K562 (cell line): ENCODE data around the gene ZSWIM1. TPM values are rescaled to one million over a fixed set of nuclear protein-coding genes. Genes with fewer than 3 reads are reported as not detected.
A peak's percentile ranks its signal among the peaks of the same experiment; 100 is the strongest.

Source experiments
- ATAC-seq: fragments of 200-7000 bp; cut with Tn5 transposase; 3 replicates; pipeline ENCODE4 v1.9.1; 2020; ENCODE audit warnings: moderate library complexity
- BruUV-seq: library from RNA; stranded (reverse); fragments of 400-500 nt; replicated peaks from 2 replicates; lab custom pipeline; 2021; lab: Mats Ljungman, UMichigan
- CTCF ChIA-PET: fragments of 300-600 bp; formaldehyde crosslinking; extraction: SDS; loops from one replicate; lab custom pipeline; 2021; ENCODE audit warnings: low intra/inter-chr PET ratio; lab: Yijun Ruan, JAX
- POLR2A ChIA-PET: fragments of 300-600, 350-650 bp; sonication (Branson Sonifier 250); formaldehyde crosslinking; extraction: SDS; loops from one replicate; lab custom pipeline; 2021; ENCODE audit warnings: antibody characterized with exemption, inconsistent platforms; lab: Yijun Ruan, JAX
- DNase-seq, 4 experiments: peaks; one replicate each; pipeline versions ENCODE4 v3.0.0 to v3.0.0-alpha.2; 2011 to 2018; ENCODE audit warnings: low spot score in 3 of 4, mixed read lengths in 3 of 4; ENCODE audit errors: extremely low read depth in 1 of 4
- FAIRE-seq: peaks from 2 replicates; lab custom pipeline; 2011; peaks lifted over from hg19 to GRCh38; lab: Jason Lieb, UNC
- H2AFZ ChIP-seq: 2 replicates; pipeline ENCODE4 v1.6.0; 2011; ENCODE audit warnings: low read depth, low read length, control low read depth, inconsistent platforms
- H3K27ac ChIP-seq: fragments of 200-600 bp; 3 replicates; pipeline ENCODE4 v1.8.0; 2011; ENCODE audit warnings: low read depth, mild to moderate bottlenecking, control low read depth, inconsistent platforms, low read length, moderate library complexity, mixed read lengths; ENCODE audit errors: extremely low read depth
- H3K27me3 ChIP-seq, 2 experiments: fragments of 300-600 bp in 1 of 2; 2 replicates in 1 of 2; 3 replicates in 1 of 2; pipeline versions ENCODE4 v1.6.0 to v1.8.0; 2011; ENCODE audit warnings: inconsistent platforms in 2 of 2, low read length in 2 of 2, mild to moderate bottlenecking in 1 of 2, mixed read lengths in 1 of 2, moderate library complexity in 1 of 2; ENCODE audit not compliant: control insufficient read depth in 2 of 2, insufficient read depth in 2 of 2
- H3K36me3 ChIP-seq: fragments of 300-600 bp; 3 replicates; pipeline ENCODE4 v1.8.0; 2011; ENCODE audit warnings: mild to moderate bottlenecking, low read length, inconsistent platforms; ENCODE audit not compliant: control insufficient read depth, insufficient read depth
- H3K4me1 ChIP-seq, 2 experiments: fragments of 200-600 bp in 1 of 2; replicated peaks in 1 of 2; 2 replicates in 1 of 2; 3 replicates in 1 of 2; pipeline versions ENCODE4 v1.5.1 to v1.8.0; 2011; ENCODE audit warnings: inconsistent platforms in 2 of 2, low read length in 2 of 2, mild to moderate bottlenecking in 1 of 2, mixed read lengths in 1 of 2, moderate library complexity in 1 of 2; ENCODE audit not compliant: control insufficient read depth in 2 of 2, insufficient read depth in 2 of 2
- H3K4me2 ChIP-seq: 2 replicates; pipeline ENCODE4 v1.6.1; 2011; ENCODE audit warnings: low read length, control low read depth, inconsistent platforms, mixed read lengths; ENCODE audit not compliant: insufficient read depth
- H3K4me3 ChIP-seq: fragments of 200-600 bp; sonication (generic), shearing (Covaris generic); 2 replicates; pipeline ENCODE4 v1.5.1; 2016; ENCODE audit warnings: control low read depth, inconsistent platforms
- H3K79me2 ChIP-seq: fragments of 200-600 bp; 3 replicates; pipeline ENCODE4 v1.8.0; 2011; ENCODE audit warnings: low read length, inconsistent platforms; ENCODE audit not compliant: control insufficient read depth, insufficient read depth
- H3K9ac ChIP-seq, 2 experiments: 2 replicates each; pipeline versions ENCODE4 v1.6.0 to v1.6.1; 2011; ENCODE audit warnings: low read depth in 2 of 2, low read length in 2 of 2, control low read depth in 1 of 2, inconsistent platforms in 1 of 2, mild to moderate bottlenecking in 1 of 2, mixed read lengths in 1 of 2; ENCODE audit not compliant: insufficient read depth in 1 of 2
- H3K9me1 ChIP-seq: one replicate; pipeline ENCODE4 v1.6.0; 2011; ENCODE audit warnings: inconsistent platforms, mild to moderate bottlenecking, low read length, moderate library complexity; ENCODE audit not compliant: control insufficient read depth, insufficient read depth
- H3K9me3 ChIP-seq: replicated peaks from 2 replicates; pipeline ENCODE4 v1.5.1; 2011; ENCODE audit warnings: low read depth, low read length, inconsistent platforms; ENCODE audit not compliant: control insufficient read depth, insufficient read depth
- H4K20me1 ChIP-seq: replicated peaks from 2 replicates; pipeline ENCODE4 v1.6.1; 2011; ENCODE audit warnings: low read length, inconsistent platforms, mixed read lengths; ENCODE audit not compliant: control insufficient read depth, insufficient read depth
- ESRRA ChIP-seq: fragments of 450-650 bp; IDR thresholded peaks from 2 replicates; pipeline ENCODE4 v1.6.1; 2014; ENCODE audit warnings: low read depth, mild to moderate bottlenecking, moderate library complexity, borderline replicate concordance
- SUPT5H ChIP-seq: fragments of 450-650 bp; IDR thresholded peaks from 2 replicates; pipeline ENCODE4 v1.6.1; 2016
- ZNF121 ChIP-seq: sonication (generic); formaldehyde crosslinking; conservative IDR thresholded peaks from 2 replicates; pipeline ENCODE4 v1.8.0; 2022; ENCODE audit warnings: missing genetic modification reagents
- ZNF316 ChIP-seq: fragments of 450-650 bp; IDR thresholded peaks from 2 replicates; pipeline ENCODE4 v1.6.1; 2016
- WGBS: fragments of 100-300 bp; shearing (Covaris generic); methylation state at CpG from one replicate; pipeline ENCODE4 v1.1.6; 2016; ENCODE audit warnings: low coverage, mixed read lengths; ENCODE audit not compliant: insufficient coverage; ENCODE audit errors: missing lambda C conversion rate; 5-methylcytosine and 5-hydroxymethylcytosine counted together
- in situ Hi-C: fragments of 300-500 bp; cut with MboI; formaldehyde crosslinking; loops from 4 replicates; pipeline ENCODE4 v1.15.0; 2018; ENCODE audit warnings: inconsistent platforms, mixed read lengths
- intact Hi-C: fragments of 100-400 bp; cut with micrococcal nuclease; formaldehyde crosslinking; loops from 2 replicates; pipeline ENCODE4 v1.14.2; 2022
- polyA plus RNA-seq, 8 experiments: library from polyadenylated mRNA; depleted of rRNA in 4 of 8; stranded (reverse) in 5 of 8; unstranded in 3 of 8; fragments of >200 nt; fragmentation: Nextera tagmentation in 2 of 8; fragmentation: Illumina TruSeq in 1 of 8; extraction: Ambion mirVana in 2 of 8; extraction: Trizol in 1 of 8; gene quantifications; 2 replicates each; pipeline versions ENCODE4 v1.2.1 to v1.2.3, GENCODE V29; 2011 to 2014; ENCODE audit warnings: inconsistent platforms in 1 of 8, missing spikeins in 1 of 8
- total RNA-seq, 7 experiments: library from RNA; depleted of rRNA in 6 of 7; stranded (reverse); fragments of >200 nt in 6 of 7; fragmentation: Illumina TruSeq in 2 of 7; extraction: Trizol in 2 of 7; gene quantifications; 2 replicates each; pipeline versions ENCODE4 v1.2.1 to v1.2.3, GENCODE V29; 2011 to 2021; ENCODE audit warnings: low replicate concordance in 1 of 7

The ZSWIM1 gene
- total and polyA plus RNA-seq, 9 of the 15 experiments (the other 6 are each of a cell fraction or from before 2014, with no cell fraction given), result 2.5 to 15.6 (median 9.5) TPM

- H3K79me2 ChIP-seq, result no peaks in the 10 kb centered on the region
- H3K4me2 ChIP-seq, result no peak overlapping the region
- no peaks in the 10 kb centered on the region for H3K9me1 ChIP-seq
- FAIRE-seq, result no peak
- no peak for DNase-seq
- H3K36me3 ChIP-seq, result no peaks in the 10 kb centered on the region
- POLR2A ChIA-PET, result interaction anchor here (1.3 kb wide), 1 partner anchor 19 kb away, joined by 3 read pairs; no protein-coding TSS in a partner anchor
- CTCF ChIA-PET, result no interaction called here
- H4K20me1 ChIP-seq, result no peaks in the 10 kb centered on the region
- H3K4me1 ChIP-seq, result no peaks in the 10 kb centered on the region; a peak in 1 of 5 replicates
- in situ Hi-C loops, result no loop called here
- H3K9ac ChIP-seq, result no peak overlapping the region
- intact Hi-C loops, result no loop called here
- H3K27me3 ChIP-seq, result no peaks in the 10 kb centered on the region
- TF ChIP-seq ESRRA (no peak), ZNF121 (peak; percentile 66)
- H3K9me3 ChIP-seq, result no peaks in the 10 kb centered on the region
- no peak overlapping the region for H2AFZ ChIP-seq
- H3K27ac ChIP-seq, result no peak overlapping the region
- no peak for ATAC-seq
- WGBS, result 80% methylated on average over 5 of the region's 5 CpGs
- BruUV-seq, result no TSS peak
- no peak overlapping the region for H3K4me3 ChIP-seq
These were observed 14.6 kb upstream of the ZSWIM1 start for GRCh38 chr20:45866454-45866853.

GRCh38 chr20:45867136-45867818, 13.8 kb upstream of the ZSWIM1 start:
- Histone ChIP-seq H3K79me2 (no peaks in the 10 kb centered on the region), H3K9me1 (no peaks in the 10 kb centered on the region), H3K27me3 (no peaks in the 10 kb centered on the region), H3K27ac (no peak overlapping the region), H3K36me3 (no peaks in the 10 kb centered on the region), H3K9me3 (no peaks in the 10 kb centered on the region), H3K4me3 (no peak overlapping the region), H2AFZ (no peak overlapping the region), H4K20me1 (no peaks in the 10 kb centered on the region), H3K4me2 (no peak overlapping the region), H3K4me1 (no peaks in the 10 kb centered on the region), H3K9ac (no peak overlapping the region)
- intact Hi-C loops (no loop called here), in situ Hi-C loops (no loop called here)
- ChIA-PET CTCF (no interaction called here), POLR2A (interaction anchor here (0.6 to 1.5 kb wide), 4 partner anchors 11 to 105 kb away, joined by 3 read pairs; partner anchors contain the start of gene ZSWIM1)
- 76% methylated on average over 6 of the region's 6 CpGs for WGBS
- ATAC-seq, result no peak
- BruUV-seq, result no TSS peak
- no peak for DNase-seq
- no peak for FAIRE-seq
- TF ChIP-seq SUPT5H (no peak), ZNF316 (peak; percentile 49; the same call in 1 of the 2 replicates)
